ENCODE data around the gene MST1.
A peak's percentile ranks its signal among the peaks of the same experiment; 100 is the strongest.

The MST1 gene

GRCh38 chr3:49717959-49718857, 28.9 kb upstream of the MST1 start:
- no peak for DNase-seq (ENCODE audit: low read depth in 2 of 2)

- DNase-seq (ENCODE audit: low read depth in 2 of 2), result no peak
Observed at GRCh38 chr3:49717211-49717958, 28.1 kb upstream of the MST1 start.

- no peak for DNase-seq (ENCODE audit: low read depth in 2 of 2)
Observed at GRCh38 chr3:49716691-49717210, 27.5 kb upstream of the MST1 start.

DNA sequence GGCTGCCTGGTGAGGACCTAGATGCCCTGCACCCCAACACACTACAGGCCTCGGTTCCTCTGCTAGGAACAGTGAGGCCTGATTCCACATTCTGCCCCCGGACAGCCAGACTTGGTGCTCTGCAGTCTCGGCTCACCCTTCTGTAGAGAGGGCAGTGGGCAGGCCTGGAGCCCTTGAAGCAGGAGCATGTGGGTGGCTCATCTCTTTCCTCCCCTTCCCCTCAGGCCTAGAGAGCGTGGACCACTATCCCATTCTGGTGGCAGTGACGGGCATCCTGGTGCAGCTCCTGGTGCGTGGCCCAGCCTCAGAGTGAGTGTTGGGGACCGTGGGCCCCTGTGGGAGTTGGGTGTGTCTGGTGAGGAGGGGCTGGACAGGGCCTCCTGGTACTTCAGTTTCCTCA, 26.9 kb upstream of the MST1 start:
- no peak for DNase-seq (ENCODE audit: low read depth in 2 of 2)

GRCh38 chr3:49715611-49716121, 26.4 kb upstream of the MST1 start:
- no peak for DNase-seq (ENCODE audit: low read depth in 2 of 2)

DNA sequence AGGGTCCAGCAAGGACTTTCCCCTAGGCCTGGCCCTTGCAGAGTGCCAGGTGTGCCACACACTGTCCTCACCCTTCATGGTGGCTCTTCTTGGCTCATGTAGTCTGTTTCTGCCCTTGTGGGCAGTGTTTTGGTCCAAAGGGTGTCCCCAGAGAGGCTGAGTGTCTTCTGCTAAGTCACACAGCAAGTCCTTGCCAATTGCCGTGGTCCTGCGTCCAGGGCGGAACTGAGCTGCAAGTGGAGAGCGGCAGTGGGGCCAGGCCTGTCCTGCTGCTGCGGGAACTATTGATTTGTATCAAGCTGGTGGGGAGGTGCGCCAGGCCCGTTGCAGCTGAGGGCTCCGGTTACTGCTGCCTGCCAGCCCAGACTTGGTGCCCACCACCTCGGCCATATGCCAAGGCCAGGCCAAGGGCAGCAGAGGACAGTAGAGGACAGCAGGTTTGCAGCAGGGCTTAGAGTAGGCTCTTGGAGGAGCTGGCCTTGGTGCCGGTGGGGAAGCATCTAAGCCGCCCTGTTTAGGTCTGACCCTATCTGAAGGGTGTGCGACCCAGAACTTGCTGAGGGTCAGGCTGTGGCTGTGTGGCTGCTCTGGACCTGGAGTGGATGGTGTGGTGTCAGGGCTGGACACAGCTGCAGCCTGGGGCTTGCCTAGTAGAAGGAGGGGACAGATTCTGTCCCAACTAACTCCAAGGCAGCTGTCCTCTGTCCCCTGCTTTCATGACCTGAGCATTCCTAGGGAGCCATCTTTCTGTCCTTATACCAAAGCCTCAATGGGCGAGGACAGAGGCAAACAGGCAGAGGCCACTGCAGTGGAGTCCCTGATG, 25.7 kb upstream of the MST1 start:
- DNase-seq (ENCODE audit: low read depth in 2 of 2), result no peak

DNA sequence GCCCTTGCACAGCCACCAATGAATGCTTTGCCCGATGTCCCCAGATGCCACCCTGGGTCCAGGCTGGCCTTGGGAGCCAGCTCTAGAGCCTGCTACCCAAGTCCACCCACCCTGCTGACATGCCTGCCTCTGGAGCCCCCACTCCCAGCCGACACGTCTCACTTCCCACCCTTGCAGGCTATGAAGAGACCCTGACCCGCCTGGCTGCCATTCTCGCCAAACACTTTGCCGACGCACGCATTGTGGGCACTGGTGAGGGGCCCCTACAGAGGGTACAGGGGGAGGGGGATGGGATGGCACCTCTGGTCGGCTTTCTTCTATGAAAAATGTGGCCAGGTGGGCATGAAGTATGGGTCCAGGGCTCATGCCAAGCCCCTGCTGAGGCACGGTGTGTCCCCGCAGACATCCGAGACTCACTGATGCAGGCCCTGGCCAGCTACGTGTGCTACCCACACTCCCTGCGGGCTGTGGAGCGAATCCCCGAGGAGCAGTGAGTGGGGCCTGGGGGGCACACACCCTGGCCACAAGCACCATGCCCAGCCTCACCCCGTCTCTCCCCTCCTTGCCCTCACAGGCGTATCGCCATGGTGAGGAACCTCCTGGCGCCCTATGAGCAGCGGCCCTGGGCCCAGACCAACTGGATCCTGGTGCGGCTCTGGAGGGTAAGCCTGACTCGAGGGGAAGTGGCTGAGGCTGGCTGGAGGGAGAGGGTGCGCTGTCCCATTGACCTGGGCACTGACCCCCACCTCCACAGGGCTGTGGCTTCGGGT, 24.2 kb upstream of the MST1 start:
- no peak for DNase-seq (ENCODE audit: low read depth in 2 of 2)

- no peak for DNase-seq (ENCODE audit: low read depth in 2 of 2)
Observed at GRCh38 chr3:49712631-49713317, 23.5 kb upstream of the MST1 start.

GRCh38 chr3:49712166-49712565, 22.9 kb upstream of the MST1 start:
- DNase-seq (ENCODE audit: low read depth in 2 of 2), result no peak

- no peak for DNase-seq (ENCODE audit: low read depth in 2 of 2)
Observed at GRCh38 chr3:49711489-49711888, 22.2 kb upstream of the MST1 start.

GRCh38 chr3:49709852-49710251, 20.6 kb upstream of the MST1 start:
- DNase-seq (ENCODE audit: low read depth in 2 of 2), result no peak

DNA sequence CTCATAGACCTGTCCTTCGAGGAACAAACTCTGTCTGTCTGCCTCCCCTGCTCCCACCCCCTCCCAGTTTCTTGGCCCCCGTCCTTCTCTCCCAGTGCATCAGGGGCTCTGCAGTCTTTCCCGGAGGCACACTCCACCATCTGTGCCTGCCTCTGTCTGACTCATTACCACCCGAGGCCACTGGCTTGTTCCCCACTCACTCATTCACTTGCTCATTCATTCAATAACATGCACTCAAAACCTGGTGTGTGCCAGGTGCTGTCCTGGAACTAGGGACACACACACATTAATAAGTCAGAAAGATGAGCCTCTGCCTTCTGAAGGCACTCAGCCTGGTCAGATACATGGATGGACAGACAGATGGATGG, 17.8 kb upstream of the MST1 start:
- no peak for DNase-seq (ENCODE audit: low read depth in 2 of 2)

DNA sequence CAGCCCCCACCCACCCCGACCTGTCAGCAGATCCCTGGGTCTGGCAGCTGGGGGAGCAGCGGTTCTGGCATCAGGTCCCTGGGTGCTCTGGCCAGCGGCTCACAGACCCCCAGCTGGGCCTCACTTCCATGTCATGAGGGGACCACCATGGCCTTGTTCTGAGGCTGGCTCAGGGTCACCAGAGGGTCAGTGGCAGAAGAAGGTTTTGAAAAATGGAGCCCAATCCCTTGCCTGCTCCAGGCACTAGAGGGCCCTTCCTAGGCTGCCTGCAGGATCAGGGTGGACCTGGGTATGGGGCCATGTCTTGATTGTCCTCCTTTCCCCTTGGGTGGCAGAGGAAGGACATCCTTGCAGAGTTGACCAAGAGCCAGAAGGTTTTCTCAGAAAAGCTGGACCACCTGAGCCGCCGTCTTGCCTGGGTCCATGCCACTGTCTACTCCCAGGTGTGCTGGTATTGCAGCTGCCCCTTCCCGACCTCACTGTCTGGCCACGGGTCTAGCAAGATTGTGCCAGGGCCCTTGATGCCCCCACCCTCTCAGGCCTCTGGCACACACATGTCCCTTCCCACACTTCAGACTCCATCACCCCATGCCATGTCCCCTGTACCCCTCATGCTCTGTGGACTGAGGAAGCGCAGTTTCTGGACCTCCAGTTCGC, 17.3 kb upstream of the MST1 start:
- DNase-seq (ENCODE audit: low read depth in 2 of 2), result no peak

- DNase-seq (ENCODE audit: low read depth in 2 of 2), result no peak
Observed at GRCh38 chr3:49705390-49705960, 16.2 kb upstream of the MST1 start.

- DNase-seq (ENCODE audit: low read depth in 2 of 2), result no peak
Observed at GRCh38 chr3:49704629-49705028, 15.4 kb upstream of the MST1 start.

DNA sequence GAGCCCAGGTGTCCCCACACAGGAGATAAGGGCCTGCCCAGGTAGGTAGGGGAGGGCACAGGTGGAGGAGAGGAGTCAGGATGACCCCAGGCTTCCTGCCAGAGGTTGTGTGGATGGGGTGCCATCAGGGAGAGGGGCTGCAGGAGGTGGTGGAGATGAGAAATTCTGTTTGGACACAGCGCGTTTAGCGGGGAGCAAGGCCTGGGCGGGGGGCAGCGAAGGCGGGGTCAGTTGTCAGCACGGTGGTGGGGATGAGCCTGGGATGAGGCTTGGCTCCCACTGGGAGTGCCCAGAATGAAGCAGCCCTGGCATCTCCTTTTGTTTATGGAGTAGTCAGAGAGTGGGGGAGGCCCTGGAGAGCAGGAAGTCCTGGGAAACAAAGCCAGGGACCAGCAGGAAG, 14.7 kb upstream of the MST1 start:
- DNase-seq (ENCODE audit: low read depth in 2 of 2), result no peak

- peak; percentile 29 to 34 for DNase-seq (ENCODE audit: low read depth in 2 of 2)
Observed at GRCh38 chr3:49703443-49703927, 14.2 kb upstream of the MST1 start.

DNA sequence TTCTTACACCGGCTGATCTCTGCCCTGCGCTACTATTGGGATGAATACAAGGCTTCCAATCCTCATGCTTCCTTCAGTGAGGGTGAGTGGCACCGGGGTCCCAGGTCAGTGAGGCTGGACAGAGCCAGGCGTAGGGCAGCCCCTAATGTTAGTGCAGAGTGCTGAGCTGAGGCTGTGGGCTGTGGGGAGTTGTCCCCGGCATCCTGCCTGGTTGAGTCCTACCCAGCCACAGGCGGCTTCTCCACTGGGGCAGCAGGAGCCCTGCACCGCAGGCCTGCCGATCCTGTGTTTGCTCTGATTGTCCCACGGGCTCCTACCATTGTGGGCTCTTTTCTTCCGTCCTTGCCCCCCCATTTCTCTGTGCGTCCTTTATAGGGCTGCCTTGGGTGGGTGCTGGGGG, 13.4 kb upstream of the MST1 start:
- DNase-seq (ENCODE audit: low read depth in 2 of 2), result no peak

- DNase-seq (ENCODE audit: low read depth in 2 of 2), result no peak
Observed at GRCh38 chr3:49701388-49702077, 12.3 kb upstream of the MST1 start.

Measured in stimulated activated CD8-positive, alpha-beta memory T cell treated with anti-CD3 and anti-CD28 coated beads, Interleukin-7, amount 100 ng/mL, for 1 hour (primary cell).